IMR-90 (cell line): Measurements from ENCODE around the gene PDS5B. TPM values are rescaled to one million over a fixed set of nuclear protein-coding genes. Genes with fewer than 3 reads are reported as not detected.

Experiments
- ATAC-seq: fragments of 200-7000 bp; cut with Tn5 transposase; 2 replicates; pipeline ENCODE4 v1.9.1; 2020; ENCODE audit warnings: low read depth, mild to moderate bottlenecking, moderate library complexity
- BruUV-seq: library from RNA; stranded (reverse); fragments of 400-500 nt; replicated peaks from 2 replicates; lab custom pipeline; 2021; lab: Mats Ljungman, UMichigan
- CTCF ChIA-PET: fragments of 300-600 bp; formaldehyde crosslinking; extraction: SDS; loops from one replicate; lab custom pipeline; 2021; ENCODE audit warnings: antibody characterized with exemption; lab: Yijun Ruan, JAX
- POLR2A ChIA-PET: fragments of 300-600 bp; sonication (Branson Sonifier 250); formaldehyde crosslinking; loops from one replicate; lab custom pipeline; 2022; ENCODE audit warnings: antibody characterized with exemption; ENCODE audit not compliant: unreplicated experiment; lab: Charles Lee
- DNase-seq: peaks from one replicate; pipeline ENCODE4 v3.0.0; 2013
- H2AFZ ChIP-seq: replicated peaks from 2 replicates; pipeline ENCODE3; 2013; ENCODE audit warnings: low read length, mild to moderate bottlenecking; ENCODE audit not compliant: poor library complexity
- H2AK5ac ChIP-seq: 2 replicates; pipeline ENCODE4 v1.6.1; 2013; ENCODE audit warnings: low read depth, low read length, inconsistent platforms
- H2AK9ac ChIP-seq: replicated peaks from 2 replicates; pipeline ENCODE3; 2013; ENCODE audit warnings: mild to moderate bottlenecking, low read depth, low read length, moderate library complexity; ENCODE audit not compliant: poor library complexity
- H2BK120ac ChIP-seq: 2 replicates; pipeline ENCODE4 v1.6.1; 2013; ENCODE audit warnings: low read depth, low read length, inconsistent platforms
- H2BK15ac ChIP-seq: 3 replicates; pipeline ENCODE4 v1.6.1; 2013; ENCODE audit warnings: low read depth, low read length, inconsistent platforms
- H2BK20ac ChIP-seq: 2 replicates; pipeline ENCODE4 v1.6.1; 2013; ENCODE audit warnings: low read depth, mild to moderate bottlenecking, inconsistent platforms, low read length, moderate library complexity
- H2BK5ac ChIP-seq: 2 replicates; pipeline ENCODE4 v1.6.1; 2013; ENCODE audit warnings: mild to moderate bottlenecking, low read depth, low read length, inconsistent platforms; ENCODE audit not compliant: poor library complexity, severe bottlenecking
- H3K14ac ChIP-seq: replicated peaks from 2 replicates; pipeline ENCODE4 v1.6.1; 2013; ENCODE audit warnings: low read depth, low read length, inconsistent platforms
- H3K18ac ChIP-seq: 2 replicates; pipeline ENCODE4 v1.6.1; 2013; ENCODE audit warnings: low read depth, low read length, control low read depth
- H3K23ac ChIP-seq: 2 replicates; pipeline ENCODE4 v1.6.1; 2013; ENCODE audit warnings: low read depth, low read length, inconsistent platforms
- H3K27ac ChIP-seq: 2 replicates; pipeline ENCODE4 v1.5.1; 2013; ENCODE audit warnings: mild to moderate bottlenecking, control low read depth, low read length; ENCODE audit not compliant: insufficient read depth
- H3K27me3 ChIP-seq: 2 replicates; pipeline ENCODE4 v1.6.1; 2013; ENCODE audit warnings: low read length; ENCODE audit not compliant: control insufficient read depth, insufficient read depth
- H3K36me3 ChIP-seq: 2 replicates; pipeline ENCODE4 v1.6.1; 2013; ENCODE audit warnings: low read length, mixed read lengths; ENCODE audit not compliant: control insufficient read depth, insufficient read depth
- H3K4ac ChIP-seq: 2 replicates; pipeline ENCODE4 v1.6.1; 2013; ENCODE audit warnings: low read depth, low read length, inconsistent platforms
- H3K4me1 ChIP-seq: 2 replicates; pipeline ENCODE4 v1.6.1; 2013; ENCODE audit warnings: low read length, mixed read lengths; ENCODE audit not compliant: control insufficient read depth, insufficient read depth
- H3K4me2 ChIP-seq: 2 replicates; pipeline ENCODE4 v1.6.1; 2013; ENCODE audit warnings: low read depth, mild to moderate bottlenecking, control low read depth, low read length, moderate library complexity
- H3K4me3 ChIP-seq: 2 replicates; pipeline ENCODE4 v1.5.1; 2013; ENCODE audit warnings: low read depth, mild to moderate bottlenecking, control low read depth, low read length, moderate library complexity; ENCODE audit not compliant: insufficient read depth
- H3K56ac ChIP-seq: 2 replicates; pipeline ENCODE4 v1.6.1; 2013; ENCODE audit warnings: low read length, inconsistent platforms; ENCODE audit not compliant: insufficient read depth; ENCODE audit errors: extremely low read depth
- H3K79me1 ChIP-seq, 2 experiments: 2 replicates each; pipeline ENCODE4 v1.6.1; 2013; ENCODE audit warnings: low read length in 2 of 2, inconsistent platforms in 1 of 2, low read depth in 1 of 2
- H3K9ac ChIP-seq: 2 replicates; pipeline ENCODE4 v1.6.1; 2013; ENCODE audit warnings: low read depth, low read length, control low read depth
- H3K9me1 ChIP-seq: 2 replicates; pipeline ENCODE4 v1.6.1; 2013; ENCODE audit warnings: low read length, inconsistent platforms; ENCODE audit not compliant: insufficient read depth
- H3K9me3 ChIP-seq: 2 replicates; pipeline ENCODE4 v1.6.1; 2013; ENCODE audit warnings: low read length; ENCODE audit not compliant: control insufficient read depth, insufficient read depth
- H4K20me1 ChIP-seq: 2 replicates; pipeline ENCODE4 v1.6.1; 2013; ENCODE audit warnings: low read length, inconsistent platforms; ENCODE audit not compliant: insufficient read depth
- H4K5ac ChIP-seq: 2 replicates; pipeline ENCODE4 v1.6.1; 2013; ENCODE audit warnings: mild to moderate bottlenecking, low read depth, low read length, control low read depth
- H4K8ac ChIP-seq, 2 experiments: 2 replicates each; pipeline ENCODE4 v1.6.1; 2013; ENCODE audit warnings: low read depth in 2 of 2, low read length in 2 of 2, control low read depth in 1 of 2, inconsistent platforms in 1 of 2
- H4K91ac ChIP-seq: 2 replicates; pipeline ENCODE4 v1.6.1; 2013; ENCODE audit warnings: low read depth, low read length, inconsistent platforms; ENCODE audit not compliant: insufficient read depth
- BHLHE40 ChIP-seq: fragments of 150-350 bp; IDR thresholded peaks from 2 replicates; pipeline ENCODE4 v1.6.1; 2016; ENCODE audit warnings: mild to moderate bottlenecking, low read depth, low read length
- CEBPB ChIP-seq: IDR thresholded peaks from 2 replicates; pipeline ENCODE4 v1.6.1; 2012; ENCODE audit warnings: low read depth, low read length, improper control_type of control experiment
- MAZ ChIP-seq: IDR thresholded peaks from 2 replicates; pipeline ENCODE4 v1.6.1; 2012; ENCODE audit warnings: low read depth, mild to moderate bottlenecking, low read length, improper control_type of control experiment, moderate library complexity, borderline replicate concordance
- MXI1 ChIP-seq: IDR thresholded peaks from 2 replicates; pipeline ENCODE4 v1.6.1; 2012; ENCODE audit warnings: low read depth, mild to moderate bottlenecking, low read length, moderate library complexity, borderline replicate concordance
- RAD21 ChIP-seq: IDR thresholded peaks from 2 replicates; pipeline ENCODE4 v1.6.1; 2012; ENCODE audit warnings: low read length, improper control_type of control experiment
- RCOR1 ChIP-seq: IDR thresholded peaks from 2 replicates; pipeline ENCODE4 v1.6.1; 2012; ENCODE audit warnings: mild to moderate bottlenecking, low read length, improper control_type of control experiment; ENCODE audit not compliant: insufficient replicate concordance
- RFX5 ChIP-seq: IDR thresholded peaks from 2 replicates; pipeline ENCODE4 v1.8.0; 2012; ENCODE audit warnings: low read depth, mild to moderate bottlenecking, low read length, moderate library complexity
- SMC3 ChIP-seq: fragments of 150-350 bp; IDR thresholded peaks from 2 replicates; pipeline ENCODE4 v1.6.1; 2016; ENCODE audit warnings: low read depth, mild to moderate bottlenecking, antibody characterized with exemption, low read length, moderate library complexity
- WGBS, 2 experiments: methylation state at CpG; one replicate each; pipeline versions ENCODE4 v1.1.5 to v1.1.7; 2013; ENCODE audit warnings: missing lambda C conversion rate in 2 of 2; ENCODE audit not compliant: insufficient read length in 1 of 2; ENCODE audit errors: extremely low coverage in 2 of 2; 5-methylcytosine and 5-hydroxymethylcytosine counted together
- dilution Hi-C: fragments of 300-500 bp; cut with HindIII; formaldehyde crosslinking; loops from one replicate; pipeline ENCODE4 v1.14.3; 2018; ENCODE audit warnings: low sequenced_read_pairs; ENCODE audit not compliant: unreplicated experiment
- in situ Hi-C: fragments of 300-500 bp; cut with MboI; formaldehyde crosslinking; loops from 3 replicates; pipeline ENCODE4 v1.14.3; 2019; ENCODE audit warnings: low sequenced_read_pairs, inconsistent platforms, mixed read lengths
- intact Hi-C: fragments of 100-400 bp; cut with micrococcal nuclease; formaldehyde crosslinking; loops from 2 replicates; pipeline ENCODE4 v1.10.0; 2022
- polyA plus RNA-seq, 3 experiments: library from polyadenylated mRNA; depleted of rRNA; stranded (reverse); fragments of >200 nt; gene quantifications; 2 replicates each; pipeline ENCODE4 v1.2.3, GENCODE V29; 2012; ENCODE audit warnings: low replicate concordance in 1 of 3
- total RNA-seq: library from RNA; depleted of rRNA; stranded (reverse); fragments of >200 nt; gene quantifications from 2 replicates; pipeline ENCODE4 v1.2.3, GENCODE V29; 2012
- TF ChIP-seq, protein P1 (sequence below): fragments of 150-350 bp; IDR thresholded peaks from 2 replicates; pipeline ENCODE4 v1.6.1; 2016; ENCODE audit warnings: low read depth, mild to moderate bottlenecking, low read length, moderate library complexity, borderline replicate concordance

PDS5B gene
- total and polyA plus RNA-seq, 2 of the 4 experiments (the other 2 are of a cell fraction) = 6.2 to 20.1 TPM

GRCh38 chr13:32726374-32727037 lies 140.3 kb downstream of the PDS5B start:
- Histone ChIP-seq H2BK120ac (no peak overlapping the region), H4K8ac (no peak overlapping the region), H3K56ac (no peak overlapping the region), H3K27me3 (no peaks in the 10 kb centered on the region), H4K5ac (no peak overlapping the region), H3K14ac (no peak overlapping the region; the same call in 1 of the 2 replicates), H2AK5ac (no peak overlapping the region), H3K4me3 (no peak overlapping the region), H3K9ac (no peak overlapping the region), H2AK9ac (no peak overlapping the region), H3K27ac (no peak overlapping the region), H3K9me3 (no peaks in the 10 kb centered on the region), H4K20me1 (peaks cover 3% of the 10 kb centered on the region; the same call in 1 of the 2 replicates), H3K9me1 (peaks cover 7% of the 10 kb centered on the region; the same call in 1 of the 2 replicates), H3K36me3 (no peaks in the 10 kb centered on the region), H2BK20ac (no peak overlapping the region), H4K91ac (no peak overlapping the region), H2BK15ac (no peak overlapping the region), H2BK5ac (no peak overlapping the region), H3K4me1 (no peaks in the 10 kb centered on the region), H3K4ac (no peak overlapping the region), H3K4me2 (no peak overlapping the region), H3K18ac (no peak overlapping the region), H2AFZ (no peak overlapping the region), H3K79me1 (peaks cover 9 to 24% of the 10 kb centered on the region in 2 experiments; a peak in 3 of 4 replicates), H3K23ac (no peak overlapping the region)
- dilution Hi-C loops (no loop called here), intact Hi-C loops (no loop called here), in situ Hi-C loops (no loop called here)
- no peak for TF ChIP-seq RAD21
- no peak for TF ChIP-seq SMC3
- TF ChIP-seq MAZ = no peak
- no peak for TF ChIP-seq BHLHE40
- no peak for TF ChIP-seq MXI1
- TF ChIP-seq CEBPB = no peak
- no peak for TF ChIP-seq RCOR1
- TF ChIP-seq, protein P1, sequence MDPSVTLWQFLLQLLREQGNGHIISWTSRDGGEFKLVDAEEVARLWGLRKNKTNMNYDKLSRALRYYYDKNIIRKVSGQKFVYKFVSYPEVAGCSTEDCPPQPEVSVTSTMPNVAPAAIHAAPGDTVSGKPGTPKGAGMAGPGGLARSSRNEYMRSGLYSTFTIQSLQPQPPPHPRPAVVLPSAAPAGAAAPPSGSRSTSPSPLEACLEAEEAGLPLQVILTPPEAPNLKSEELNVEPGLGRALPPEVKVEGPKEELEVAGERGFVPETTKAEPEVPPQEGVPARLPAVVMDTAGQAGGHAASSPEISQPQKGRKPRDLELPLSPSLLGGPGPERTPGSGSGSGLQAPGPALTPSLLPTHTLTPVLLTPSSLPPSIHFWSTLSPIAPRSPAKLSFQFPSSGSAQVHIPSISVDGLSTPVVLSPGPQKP = no peak
- TF ChIP-seq RFX5 = no peak
- ChIA-PET CTCF (no interaction called here), POLR2A (no interaction called here)
- WGBS, 2 experiments = no CpG with 5 or more reads among the region's 4 CpGs
- BruUV-seq = no TSS peak
- DNase-seq (no peak), ATAC-seq (no peak)
